ENCODE measurements around the gene UBE2F. TPM values are rescaled to one million over a fixed set of nuclear protein-coding genes. Genes with fewer than 3 reads are reported as not detected.

The UBE2F gene
- total and polyA plus RNA-seq, 9 of the 15 experiments (the other 6 are each of a cell fraction or from before 2014, with no cell fraction given): 18.1 to 88.1 (median 53.0) TPM

- TF ChIP-seq, protein P1, sequence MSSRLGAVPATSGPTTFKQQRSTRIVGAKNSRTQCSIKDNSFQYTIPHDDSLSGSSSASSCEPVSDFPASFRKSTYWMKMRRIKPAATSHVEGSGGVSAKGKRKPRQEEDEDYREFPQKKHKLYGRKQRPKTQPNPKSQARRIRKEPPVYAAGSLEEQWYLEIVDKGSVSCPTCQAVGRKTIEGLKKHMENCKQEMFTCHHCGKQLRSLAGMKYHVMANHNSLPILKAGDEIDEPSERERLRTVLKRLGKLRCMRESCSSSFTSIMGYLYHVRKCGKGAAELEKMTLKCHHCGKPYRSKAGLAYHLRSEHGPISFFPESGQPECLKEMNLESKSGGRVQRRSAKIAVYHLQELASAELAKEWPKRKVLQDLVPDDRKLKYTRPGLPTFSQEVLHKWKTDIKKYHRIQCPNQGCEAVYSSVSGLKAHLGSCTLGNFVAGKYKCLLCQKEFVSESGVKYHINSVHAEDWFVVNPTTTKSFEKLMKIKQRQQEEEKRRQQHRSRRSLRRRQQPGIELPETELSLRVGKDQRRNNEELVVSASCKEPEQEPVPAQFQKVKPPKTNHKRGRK (tag; IDR thresholded peaks at IDR 0.05): no peak
- TF ChIP-seq BDP1 (IDR thresholded peaks at IDR 0.05; ENCODE audit: insufficient read depth, insufficient read length) (no peak), CREB1 (IDR thresholded peaks at IDR 0.05) (peak; percentile 71), CREB1 (CRISPR knock-in tag; IDR thresholded peaks at IDR 0.05) (peak; percentile 66; the same call in 1 of the 2 replicates), ELF4 (CRISPR knock-in tag; IDR thresholded peaks at IDR 0.05) (no peak), TEAD4 (IDR thresholded peaks at IDR 0.05; ENCODE audit: low read length) (peak; percentile 28; the same call in 1 of the 2 replicates), TEAD4 (CRISPR knock-in tag; IDR thresholded peaks at IDR 0.05; ENCODE audit: borderline replicate concordance) (no peak), ARID2 (IDR thresholded peaks at IDR 0.05) (no peak), U2AF2 (optimal IDR thresholded peaks at IDR 0.05; ENCODE audit: low read depth, low read length) (no peak), PPARD (CRISPR knock-in tag; IDR thresholded peaks at IDR 0.05) (no peak), ZNF395 (CRISPR knock-in tag; IDR thresholded peaks at IDR 0.05) (no peak), ZNF239 (CRISPR knock-in tag; IDR thresholded peaks at IDR 0.05) (no peak), LCOR (CRISPR knock-in tag; IDR thresholded peaks at IDR 0.05) (no peak), ZNF282 (CRISPR knock-in tag; IDR thresholded peaks at IDR 0.05) (no peak), ZNF778 (CRISPR knock-in tag; IDR thresholded peaks at IDR 0.05) (no peak), ZNF408 (CRISPR knock-in tag; IDR thresholded peaks at IDR 0.05; ENCODE audit: low read depth) (no peak)
- TF ChIP-seq, protein P2, sequence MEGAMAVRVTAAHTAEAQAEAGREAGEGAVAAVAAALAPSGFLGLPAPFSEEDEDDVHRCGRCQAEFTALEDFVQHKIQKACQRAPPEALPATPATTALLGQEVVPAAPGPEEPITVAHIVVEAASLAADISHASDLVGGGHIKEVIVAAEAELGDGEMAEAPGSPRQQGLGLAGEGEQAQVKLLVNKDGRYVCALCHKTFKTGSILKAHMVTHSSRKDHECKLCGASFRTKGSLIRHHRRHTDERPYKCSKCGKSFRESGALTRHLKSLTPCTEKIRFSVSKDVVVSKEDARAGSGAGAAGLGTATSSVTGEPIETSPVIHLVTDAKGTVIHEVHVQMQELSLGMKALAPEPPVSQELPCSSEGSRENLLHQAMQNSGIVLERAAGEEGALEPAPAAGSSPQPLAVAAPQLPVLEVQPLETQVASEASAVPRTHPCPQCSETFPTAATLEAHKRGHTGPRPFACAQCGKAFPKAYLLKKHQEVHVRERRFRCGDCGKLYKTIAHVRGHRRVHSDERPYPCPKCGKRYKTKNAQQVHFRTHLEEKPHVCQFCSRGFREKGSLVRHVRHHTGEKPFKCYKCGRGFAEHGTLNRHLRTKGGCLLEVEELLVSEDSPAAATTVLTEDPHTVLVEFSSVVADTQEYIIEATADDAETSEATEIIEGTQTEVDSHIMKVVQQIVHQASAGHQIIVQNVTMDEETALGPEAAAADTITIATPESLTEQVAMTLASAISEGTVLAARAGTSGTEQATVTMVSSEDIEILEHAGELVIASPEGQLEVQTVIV (CRISPR knock-in tag; IDR thresholded peaks at IDR 0.05; ENCODE audit: borderline replicate concordance): no peak
- TF ChIP-seq, protein P3, sequence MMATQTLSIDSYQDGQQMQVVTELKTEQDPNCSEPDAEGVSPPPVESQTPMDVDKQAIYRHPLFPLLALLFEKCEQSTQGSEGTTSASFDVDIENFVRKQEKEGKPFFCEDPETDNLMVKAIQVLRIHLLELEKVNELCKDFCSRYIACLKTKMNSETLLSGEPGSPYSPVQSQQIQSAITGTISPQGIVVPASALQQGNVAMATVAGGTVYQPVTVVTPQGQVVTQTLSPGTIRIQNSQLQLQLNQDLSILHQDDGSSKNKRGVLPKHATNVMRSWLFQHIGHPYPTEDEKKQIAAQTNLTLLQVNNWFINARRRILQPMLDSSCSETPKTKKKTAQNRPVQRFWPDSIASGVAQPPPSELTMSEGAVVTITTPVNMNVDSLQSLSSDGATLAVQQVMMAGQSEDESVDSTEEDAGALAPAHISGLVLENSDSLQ (IDR thresholded peaks at IDR 0.05): no peak
- TF ChIP-seq, protein P4, sequence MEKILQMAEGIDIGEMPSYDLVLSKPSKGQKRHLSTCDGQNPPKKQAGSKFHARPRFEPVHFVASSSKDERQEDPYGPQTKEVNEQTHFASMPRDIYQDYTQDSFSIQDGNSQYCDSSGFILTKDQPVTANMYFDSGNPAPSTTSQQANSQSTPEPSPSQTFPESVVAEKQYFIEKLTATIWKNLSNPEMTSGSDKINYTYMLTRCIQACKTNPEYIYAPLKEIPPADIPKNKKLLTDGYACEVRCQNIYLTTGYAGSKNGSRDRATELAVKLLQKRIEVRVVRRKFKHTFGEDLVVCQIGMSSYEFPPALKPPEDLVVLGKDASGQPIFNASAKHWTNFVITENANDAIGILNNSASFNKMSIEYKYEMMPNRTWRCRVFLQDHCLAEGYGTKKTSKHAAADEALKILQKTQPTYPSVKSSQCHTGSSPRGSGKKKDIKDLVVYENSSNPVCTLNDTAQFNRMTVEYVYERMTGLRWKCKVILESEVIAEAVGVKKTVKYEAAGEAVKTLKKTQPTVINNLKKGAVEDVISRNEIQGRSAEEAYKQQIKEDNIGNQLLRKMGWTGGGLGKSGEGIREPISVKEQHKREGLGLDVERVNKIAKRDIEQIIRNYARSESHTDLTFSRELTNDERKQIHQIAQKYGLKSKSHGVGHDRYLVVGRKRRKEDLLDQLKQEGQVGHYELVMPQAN (IDR thresholded peaks at IDR 0.05; ENCODE audit: borderline replicate concordance): peak; percentile 10; the same call in 1 of the 2 replicates
Observed at GRCh38 chr2:237966565-237967462, at the start of gene UBE2F (continued).

All from K562 (cell line).